CD14-positive monocyte (primary cell): ENCODE data around the gene TNNT3. TPM values are rescaled to one million over a fixed set of nuclear protein-coding genes. Genes with fewer than 3 reads are reported as not detected.

Source experiments
- DNase-seq, 3 donors: peaks; one replicate each; pipeline ENCODE4 v3.0.0-alpha.2; 2011 to 2022
- H2AFZ ChIP-seq: 2 replicates; pipeline ENCODE4 v1.6.0; 2012; ENCODE audit warnings: mild to moderate bottlenecking, low read depth, low read length, inconsistent platforms; ENCODE audit not compliant: insufficient read depth, poor library complexity, severe bottlenecking
- H3K27ac ChIP-seq, 2 donors: 1 replicate in 1 of 2; 2 replicates in 1 of 2; pipeline ENCODE4 v1.5.1; 2012 to 2013; ENCODE audit warnings: low read length in 2 of 2, control low read depth in 1 of 2, inconsistent platforms in 1 of 2, low read depth in 1 of 2, mild to moderate bottlenecking in 1 of 2
- H3K27me3 ChIP-seq, 2 donors: one replicate each; pipeline versions ENCODE4 v1.6.0 to v1.6.1; 2011 to 2013; ENCODE audit warnings: low read length in 2 of 2; ENCODE audit not compliant: control insufficient read depth in 2 of 2, insufficient read depth in 2 of 2
- H3K36me3 ChIP-seq, 2 donors: replicated peaks in 1 of 2; 1 replicate in 1 of 2; 2 replicates in 1 of 2; pipeline versions ENCODE4 v1.5.1 to v1.6.1; 2012 to 2013; ENCODE audit warnings: low read length in 2 of 2, control low read depth in 1 of 2, inconsistent platforms in 1 of 2, mild to moderate bottlenecking in 1 of 2; ENCODE audit not compliant: insufficient read depth in 2 of 2, control insufficient read depth in 1 of 2
- H3K4me1 ChIP-seq, 2 donors: 1 replicate in 1 of 2; 2 replicates in 1 of 2; pipeline versions ENCODE4 v1.5.1 to v1.6.1; 2012 to 2013; ENCODE audit warnings: low read length in 2 of 2, control low read depth in 1 of 2, inconsistent platforms in 1 of 2, mild to moderate bottlenecking in 1 of 2, moderate library complexity in 1 of 2; ENCODE audit not compliant: insufficient read depth in 2 of 2, control insufficient read depth in 1 of 2
- H3K4me2 ChIP-seq: replicated peaks from 2 replicates; pipeline ENCODE3; 2012; ENCODE audit warnings: low read length, moderate library complexity, mild to moderate bottlenecking; ENCODE audit not compliant: poor library complexity, severe bottlenecking; ENCODE audit errors: extremely low read depth
- H3K4me3 ChIP-seq, 3 experiments: fragments of 200-600 bp in 1 of 3; sonication (generic) in 1 of 3; replicated peaks in 1 of 3; 1 replicate in 2 of 3; 2 replicates in 1 of 3; pipeline ENCODE4 v1.5.1; 2011 to 2013; ENCODE audit warnings: low read length in 3 of 3, mild to moderate bottlenecking in 3 of 3, control low read depth in 2 of 3, low read depth in 2 of 3, inconsistent platforms in 1 of 3, moderate library complexity in 1 of 3
- H3K79me2 ChIP-seq: 2 replicates; pipeline ENCODE4 v1.6.0; 2012; ENCODE audit warnings: mild to moderate bottlenecking, control low read depth, inconsistent platforms, low read length, moderate library complexity; ENCODE audit not compliant: insufficient read depth
- H3K9ac ChIP-seq: 2 replicates; pipeline ENCODE4 v1.6.0; 2017; ENCODE audit warnings: low read length, mild to moderate bottlenecking; ENCODE audit not compliant: insufficient read depth, poor library complexity, severe bottlenecking
- H3K9me3 ChIP-seq, 2 donors: replicated peaks in 1 of 2; 1 replicate in 1 of 2; 2 replicates in 1 of 2; pipeline versions ENCODE4 v1.5.1 to v1.6.1; 2012 to 2013; ENCODE audit warnings: low read length in 2 of 2, control low read depth in 1 of 2; ENCODE audit not compliant: control insufficient read depth in 1 of 2, insufficient read depth in 1 of 2
- H4K20me1 ChIP-seq: 2 replicates; pipeline ENCODE4 v1.6.0; 2012; ENCODE audit warnings: mild to moderate bottlenecking, low read length, control low read depth, moderate library complexity; ENCODE audit not compliant: insufficient read depth
- H3K27ac Mint-ChIP-seq, 7 donors: one replicate each; pipeline ENCODE4 v1.8.0; 2020; ENCODE audit warnings: mild to moderate bottlenecking in 7 of 7, mixed read lengths in 7 of 7, moderate library complexity in 6 of 7, inconsistent platforms in 2 of 7
- H3K27me3 Mint-ChIP-seq, 3 donors: one replicate each; pipeline ENCODE4 v1.8.0; 2021 to 2022; ENCODE audit warnings: low read depth in 3 of 3, mild to moderate bottlenecking in 3 of 3, mixed read lengths in 3 of 3, moderate library complexity in 3 of 3, inconsistent platforms in 1 of 3
- H3K36me3 Mint-ChIP-seq, 2 donors: one replicate each; pipeline ENCODE4 v1.8.0; 2020; ENCODE audit warnings: mixed read lengths in 2 of 2, inconsistent platforms in 1 of 2, mild to moderate bottlenecking in 1 of 2
- H3K4me1 Mint-ChIP-seq: one replicate; pipeline ENCODE4 v1.8.0; 2020; ENCODE audit warnings: mild to moderate bottlenecking, mixed read lengths
- H3K4me3 Mint-ChIP-seq, 2 donors: one replicate each; pipeline ENCODE4 v1.8.0; 2020; ENCODE audit warnings: mild to moderate bottlenecking in 2 of 2, mixed read lengths in 2 of 2, moderate library complexity in 1 of 2
- H3K9me3 Mint-ChIP-seq, 7 donors: one replicate each; pipeline ENCODE4 v1.8.0; 2020 to 2022; ENCODE audit warnings: mixed read lengths in 7 of 7, mild to moderate bottlenecking in 6 of 7, moderate library complexity in 6 of 7, inconsistent platforms in 2 of 7
- WGBS: methylation state at CpG from one replicate; pipeline ENCODE4 v1.1.5; 2013; ENCODE audit warnings: missing lambda C conversion rate; ENCODE audit not compliant: insufficient coverage; 5-methylcytosine and 5-hydroxymethylcytosine counted together
- intact Hi-C, 2 donors: fragments of 100-400 bp; cut with micrococcal nuclease; formaldehyde crosslinking; loops; one replicate each; pipeline versions ENCODE4 v1.15.0 to v1.15.1; 2023
- polyA plus RNA-seq, 3 donors: library from polyadenylated mRNA; depleted of rRNA in 1 of 3; unstranded in 2 of 3; stranded (reverse) in 1 of 3; fragments of 300-500 nt in 2 of 3; fragments of >200 nt in 1 of 3; fragmentation: Illumina TruSeq in 2 of 3; gene quantifications; 1 replicate in 2 of 3; 2 replicates in 1 of 3; pipeline ENCODE4 v1.2.3, GENCODE V29; 2012 to 2021
- TF ChIP-seq, protein P1 (sequence below): fragments of 200-600 bp; IDR thresholded peaks from one replicate; pipeline ENCODE4 v1.8.0; 2022; ENCODE audit warnings: antibody characterized with exemption, mild to moderate bottlenecking

Gene TNNT3
- polyA plus RNA-seq, 3 donors: 1.4 TPM; not detected in 2

DNA sequence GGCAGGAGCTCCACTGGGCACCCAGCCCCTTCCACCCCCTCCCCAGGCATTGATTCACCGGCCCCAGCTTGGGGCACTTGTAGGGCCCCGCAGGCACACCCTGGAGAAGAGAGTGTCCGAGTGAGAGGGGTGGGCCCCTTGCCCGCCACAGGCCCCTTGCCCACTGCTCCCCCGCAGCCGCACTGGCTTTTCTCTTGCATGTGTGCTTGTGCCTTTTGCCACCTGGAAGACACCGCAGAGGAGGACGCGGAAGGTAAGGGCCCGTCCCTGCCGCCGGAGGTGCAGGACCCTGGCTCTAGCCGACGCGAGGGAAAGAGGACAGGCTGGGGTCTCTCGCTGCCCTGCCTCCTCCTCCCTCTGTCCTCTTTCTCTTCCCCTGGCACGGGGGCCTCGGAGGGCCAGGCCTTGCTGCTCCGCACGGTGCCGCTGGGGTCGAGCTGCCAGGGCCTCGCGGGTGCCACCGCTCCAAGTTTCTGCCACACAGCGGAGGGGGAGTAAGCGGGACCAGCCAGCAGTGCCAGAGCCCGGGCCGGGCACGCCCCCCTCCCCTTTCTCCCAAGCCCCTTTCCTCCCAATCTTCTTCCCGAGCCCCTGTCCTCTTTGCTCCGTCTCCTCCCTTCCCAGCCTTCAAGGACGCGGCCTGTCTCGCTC, 9.5 kb downstream of the TNNT3 start:
- Mint-ChIP-seq H3K27ac (peak overlapping the region in 1 of 7 donors; percentile 59), H3K9me3 (peaks cover 0 to 2% (median 0%) of the 10 kb centered on the region in 7 donors), H3K27me3 (peaks cover 10 to 32% (median 18%) of the 10 kb centered on the region in 3 donors), H3K4me3 (no peak overlapping the region), H3K4me1 (peaks cover 20% of the 10 kb centered on the region), H3K36me3 (no peaks in the 10 kb centered on the region)
- 95% methylated on average over 29 of the region's 35 CpGs for WGBS
- Histone ChIP-seq H3K79me2 (no peaks in the 10 kb centered on the region), H3K4me1 (peaks cover 9 to 21% of the 10 kb centered on the region in 2 donors), H4K20me1 (no peaks in the 10 kb centered on the region), H3K9me3 (no peaks in the 10 kb centered on the region), H3K4me2 (no peak overlapping the region), H3K9ac (no peak overlapping the region), H3K27ac (no peak overlapping the region), H2AFZ (no peak overlapping the region), H3K36me3 (no peaks in the 10 kb centered on the region), H3K27me3 (peaks cover 0 to 4% of the 10 kb centered on the region in 2 donors), H3K4me3 (no peak overlapping the region)
- DNase-seq: no peak
- TF ChIP-seq, protein P1, sequence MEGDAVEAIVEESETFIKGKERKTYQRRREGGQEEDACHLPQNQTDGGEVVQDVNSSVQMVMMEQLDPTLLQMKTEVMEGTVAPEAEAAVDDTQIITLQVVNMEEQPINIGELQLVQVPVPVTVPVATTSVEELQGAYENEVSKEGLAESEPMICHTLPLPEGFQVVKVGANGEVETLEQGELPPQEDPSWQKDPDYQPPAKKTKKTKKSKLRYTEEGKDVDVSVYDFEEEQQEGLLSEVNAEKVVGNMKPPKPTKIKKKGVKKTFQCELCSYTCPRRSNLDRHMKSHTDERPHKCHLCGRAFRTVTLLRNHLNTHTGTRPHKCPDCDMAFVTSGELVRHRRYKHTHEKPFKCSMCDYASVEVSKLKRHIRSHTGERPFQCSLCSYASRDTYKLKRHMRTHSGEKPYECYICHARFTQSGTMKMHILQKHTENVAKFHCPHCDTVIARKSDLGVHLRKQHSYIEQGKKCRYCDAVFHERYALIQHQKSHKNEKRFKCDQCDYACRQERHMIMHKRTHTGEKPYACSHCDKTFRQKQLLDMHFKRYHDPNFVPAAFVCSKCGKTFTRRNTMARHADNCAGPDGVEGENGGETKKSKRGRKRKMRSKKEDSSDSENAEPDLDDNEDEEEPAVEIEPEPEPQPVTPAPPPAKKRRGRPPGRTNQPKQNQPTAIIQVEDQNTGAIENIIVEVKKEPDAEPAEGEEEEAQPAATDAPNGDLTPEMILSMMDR: no peak
- intact Hi-C loops: loop anchor here in 1 of 2 donors (10.0 kb wide), 1 partner anchor 226 kb away; no protein-coding TSS in a partner anchor

DNA sequence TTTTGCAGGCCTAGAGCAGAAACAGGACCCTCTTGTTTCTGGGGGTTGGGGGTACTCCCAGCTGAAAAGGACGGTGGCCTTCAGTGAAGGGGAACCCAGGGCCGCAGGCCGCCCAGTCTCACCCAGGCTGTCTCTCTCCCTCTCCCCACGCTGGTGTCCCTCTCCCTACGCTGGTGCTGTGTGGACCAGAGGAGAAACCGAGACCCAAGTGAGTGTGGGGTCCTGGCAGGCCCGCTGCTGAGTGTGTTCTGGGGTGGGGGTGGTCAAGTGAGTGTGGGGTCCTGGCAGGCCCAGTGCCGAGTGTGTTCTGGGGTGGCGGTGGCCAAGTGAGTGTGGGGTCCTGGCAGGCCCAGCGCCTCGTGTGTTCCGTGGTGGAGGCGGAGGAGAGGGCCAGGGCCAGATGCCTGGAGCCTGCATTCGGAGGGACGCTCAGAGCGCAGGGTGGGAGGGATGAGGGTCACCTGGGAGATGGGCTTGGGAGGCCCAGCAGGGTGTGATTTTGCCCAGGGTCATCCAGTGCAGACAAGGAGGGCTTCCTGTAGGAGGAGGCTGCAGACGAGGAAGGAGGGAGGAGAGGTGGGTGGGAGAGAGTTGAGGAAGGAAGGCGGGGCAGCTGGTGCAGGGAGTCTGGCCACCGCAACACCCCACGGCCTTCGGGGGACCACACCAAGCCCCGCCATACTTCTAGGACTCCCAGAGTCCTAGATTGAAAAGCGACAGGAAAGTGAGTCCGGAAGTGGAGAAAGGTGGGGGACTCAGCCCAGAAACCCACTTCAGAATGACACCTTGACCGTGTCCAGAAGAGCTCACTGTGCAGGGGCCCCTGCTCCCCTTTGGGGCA, 10.3 kb downstream of the TNNT3 start:
- TF ChIP-seq, protein P1: no peak

More for the DNA sequence above, 10.3 kb downstream of the TNNT3 start:
- peaks cover 10 to 34% (median 18%) of the 10 kb centered on the region in 3 donors for H3K27me3 Mint-ChIP-seq
- H3K36me3 Mint-ChIP-seq: no peaks in the 10 kb centered on the region
- Histone ChIP-seq H3K9me3 (no peaks in the 10 kb centered on the region), H3K9ac (no peak overlapping the region), H2AFZ (no peak overlapping the region), H3K36me3 (no peaks in the 10 kb centered on the region), H3K79me2 (no peaks in the 10 kb centered on the region), H3K4me2 (no peak overlapping the region), H3K27ac (no peak overlapping the region), H3K4me3 (no peak overlapping the region), H3K4me1 (peaks cover 9 to 21% of the 10 kb centered on the region in 2 donors), H3K27me3 (peaks cover 0 to 4% of the 10 kb centered on the region in 2 donors), H4K20me1 (no peaks in the 10 kb centered on the region)
- WGBS: 87% methylated on average over 11 of the region's 25 CpGs
- no peak overlapping the region for H3K4me3 Mint-ChIP-seq
- intact Hi-C loops: loop anchor here in 1 of 2 donors (10.0 kb wide), 1 partner anchor 225 kb away; no protein-coding TSS in a partner anchor
- peaks cover 0 to 3% (median 0%) of the 10 kb centered on the region in 7 donors for H3K9me3 Mint-ChIP-seq
- DNase-seq: no peak
- peaks cover 20% of the 10 kb centered on the region for H3K4me1 Mint-ChIP-seq
- peak overlapping the region in 1 of 7 donors; percentile 59 for H3K27ac Mint-ChIP-seq
